Posterior cingulate gyrus (tissue), 11 donors: ENCODE results near the gene TRIO.

ENCODE experiments used
- DNase-seq, 10 donors: peaks; one replicate each; pipeline versions ENCODE4 v3.0.0 to v3.0.0-alpha.2; 2020 to 2021; ENCODE audit warnings: mixed read lengths in 3 of 10
- intact Hi-C: fragments of 100-400 bp; cut with DNase I; formaldehyde crosslinking; loops from one replicate; pipeline ENCODE4 v1.15.1; 2023

The TRIO gene

DNA sequence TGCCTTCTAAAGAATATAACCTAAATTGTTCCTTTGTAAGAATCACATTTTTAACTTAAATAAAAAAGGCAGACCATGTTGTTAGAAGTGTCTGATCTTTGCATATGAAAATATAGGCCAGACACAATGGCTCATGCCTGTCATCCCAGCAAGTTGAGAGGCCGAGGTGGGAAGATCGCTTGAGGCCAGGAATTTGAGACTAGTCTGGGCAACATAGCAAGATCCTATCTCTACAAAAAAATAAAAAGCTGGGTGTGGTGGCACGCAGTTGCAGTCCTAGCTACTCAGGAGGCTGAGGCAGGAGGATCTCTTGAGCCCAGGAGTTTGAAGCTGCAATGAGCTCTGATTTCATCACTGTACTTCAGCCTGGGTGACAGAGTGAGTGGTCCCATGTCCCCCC is 37.3 kb downstream of the TRIO start:
- DNase-seq, result no peak
- intact Hi-C loops, result no loop called here

DNA sequence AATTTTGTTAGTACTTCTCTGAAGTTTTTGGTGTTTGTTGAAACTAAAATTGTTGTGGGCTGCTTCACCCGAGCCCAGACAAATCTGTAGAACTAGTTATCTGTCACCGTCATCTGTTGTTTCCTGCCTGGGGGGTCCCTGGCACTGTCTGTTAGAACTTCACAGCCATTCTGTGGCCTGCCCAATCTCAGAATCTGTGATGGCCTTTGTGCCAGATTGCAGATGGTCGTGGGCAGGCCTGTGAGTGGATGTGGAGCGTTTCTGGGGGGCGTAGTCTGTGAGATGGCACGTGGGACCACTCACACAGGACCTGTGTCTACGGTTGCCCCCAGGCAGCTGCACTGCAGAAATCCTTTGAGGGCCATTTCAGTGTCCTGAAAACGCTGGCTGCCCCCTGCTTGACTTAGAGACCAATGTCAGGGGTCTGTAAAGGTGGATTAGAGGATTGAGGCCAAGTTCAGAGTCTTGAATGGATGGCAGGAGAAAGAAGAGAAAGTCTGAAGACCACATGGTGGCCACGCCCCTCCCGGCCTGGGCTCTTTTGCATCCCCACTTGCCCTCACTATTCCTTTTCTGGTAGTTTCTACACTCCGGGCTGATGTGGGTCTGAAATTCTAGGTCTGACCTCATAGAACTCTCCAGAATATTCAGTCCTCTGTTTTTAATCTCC is 38.3 kb downstream of the TRIO start:
- DNase-seq, result no peak
- intact Hi-C loops, result no loop called here

DNA sequence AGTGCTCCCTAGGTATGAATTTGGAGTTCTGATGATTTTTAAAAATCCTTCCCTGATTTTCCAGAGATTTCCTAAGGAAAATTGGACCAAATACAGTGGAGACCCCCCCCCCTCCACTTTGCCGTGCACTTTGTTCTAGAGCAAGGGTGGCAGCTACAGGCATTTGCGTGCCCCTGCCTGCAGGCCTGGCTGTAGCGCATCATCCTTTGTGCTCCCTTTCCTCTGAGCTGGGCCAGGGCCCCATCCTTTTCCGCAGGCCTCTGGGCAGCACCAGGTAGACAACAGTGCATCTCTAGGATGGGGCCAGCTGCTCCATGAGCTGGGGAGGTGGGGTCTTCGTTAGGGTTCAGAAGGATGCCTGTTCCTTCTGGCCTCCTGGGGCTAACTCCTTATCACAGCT is 39.6 kb downstream of the TRIO start:
- no peak for DNase-seq
- intact Hi-C loops, result no loop called here

DNA sequence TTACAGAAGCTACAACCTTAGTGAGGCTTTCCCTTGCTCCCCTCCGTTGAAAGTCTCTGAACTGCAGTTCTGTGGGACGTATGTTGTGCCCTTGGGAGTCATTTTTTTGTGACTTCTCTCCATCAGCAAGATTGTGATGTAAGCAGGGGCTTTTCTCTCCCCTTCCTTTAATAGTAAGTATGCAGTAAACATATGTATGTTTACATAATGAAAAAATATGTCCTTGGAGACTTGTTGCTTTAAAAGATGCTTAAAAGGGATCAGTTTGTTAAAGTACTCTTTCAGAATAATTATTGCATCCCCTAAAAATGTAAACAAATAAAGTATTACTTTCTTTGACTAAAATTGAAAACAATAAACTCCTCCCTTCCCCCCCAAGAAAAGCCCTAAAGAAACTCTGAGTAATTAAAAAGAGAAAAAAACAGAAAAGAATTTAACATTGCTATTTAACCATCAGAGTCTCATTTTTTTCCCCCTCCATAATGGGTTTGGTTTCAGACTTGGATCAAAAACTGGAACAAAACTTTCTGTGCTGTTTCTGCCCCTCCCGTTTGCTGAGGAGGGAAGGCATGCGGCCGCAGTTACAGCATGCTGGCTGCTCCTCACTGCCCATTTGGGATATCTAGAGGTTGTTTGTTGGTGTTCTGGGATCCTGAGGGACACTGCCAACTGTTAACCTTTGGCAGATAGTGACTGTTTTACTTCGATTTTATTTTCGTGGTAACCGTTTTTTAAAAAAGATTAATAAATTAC is 40.2 kb downstream of the TRIO start:
- intact Hi-C loops, result no loop called here
- DNase-seq, result no peak

DNA sequence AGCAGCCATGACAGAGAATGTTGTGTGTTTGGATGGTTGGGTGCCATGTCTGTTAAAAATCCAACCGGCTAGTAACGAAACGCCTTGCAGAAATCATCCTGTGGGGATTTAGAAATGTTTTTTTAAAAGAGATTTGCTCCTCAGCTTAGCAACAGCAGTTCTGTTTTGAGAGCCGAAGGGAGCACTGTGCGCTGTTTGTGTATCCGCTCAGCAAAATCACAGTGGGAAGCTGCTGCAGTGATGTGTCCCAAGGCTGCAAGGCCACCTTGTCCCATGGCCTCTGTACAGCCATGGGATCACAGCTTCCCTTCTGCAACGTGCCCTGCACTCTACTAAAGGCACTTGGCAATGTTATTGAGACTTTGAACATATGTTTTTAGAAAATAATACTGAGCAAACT is 40.9 kb downstream of the TRIO start:
- intact Hi-C loops, result no loop called here
- DNase-seq, result no peak

DNA sequence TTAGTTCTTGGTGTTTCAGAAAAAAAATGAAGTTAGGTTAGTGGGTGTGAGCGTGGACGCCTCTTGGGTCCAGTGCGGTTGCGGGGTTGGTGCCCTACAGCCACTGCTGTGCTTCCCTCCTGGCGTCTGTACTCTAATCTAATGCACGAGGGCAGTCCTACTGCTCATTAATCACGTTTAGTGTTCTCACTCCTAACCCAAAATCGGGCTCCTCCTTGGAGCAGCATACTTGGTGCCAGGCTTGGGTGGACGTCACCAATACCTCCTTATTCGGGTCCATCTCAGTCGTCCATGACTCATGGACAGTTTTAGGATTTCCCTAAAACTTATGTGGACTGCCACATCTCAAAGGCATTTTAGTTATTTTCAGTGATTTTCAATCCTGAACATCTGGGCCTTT is 41.6 kb downstream of the TRIO start:
- intact Hi-C loops, result no loop called here
- no peak for DNase-seq

DNA sequence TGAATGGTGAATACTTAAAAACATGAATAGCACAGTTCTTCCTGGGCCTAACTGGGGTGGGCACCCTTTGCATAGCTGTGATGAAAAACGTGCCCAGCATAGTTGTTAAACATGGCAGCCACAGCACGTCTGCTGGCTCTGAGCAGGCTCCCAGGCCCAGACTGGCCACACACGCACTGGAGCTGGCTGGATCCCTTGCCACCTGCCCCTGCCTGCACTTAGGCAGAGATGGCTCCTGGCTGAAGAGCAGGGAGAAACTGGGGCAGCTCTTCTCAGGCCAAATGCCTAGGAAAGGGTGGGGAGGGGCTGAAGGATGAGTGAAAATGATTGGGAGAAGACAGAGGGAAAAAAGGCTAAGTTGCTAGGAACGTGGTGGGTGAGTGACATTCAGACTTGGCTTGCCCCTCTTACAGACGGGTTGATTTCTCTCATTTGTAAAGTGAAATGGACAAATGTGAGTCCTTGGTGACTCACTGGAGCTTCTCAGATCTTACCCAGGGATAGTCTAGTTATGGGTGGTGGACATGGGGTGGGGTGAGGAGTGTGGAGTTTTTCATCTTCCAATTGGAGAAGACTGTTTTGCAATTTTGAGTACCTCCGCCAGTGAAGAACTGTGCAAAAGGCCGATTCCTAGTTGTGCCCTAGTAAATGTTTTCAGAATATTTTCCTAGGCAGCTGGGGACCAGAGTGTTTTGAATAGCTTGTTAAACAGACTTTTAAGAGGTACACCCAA is 42.4 kb downstream of the TRIO start:
- peak in 7 of 10 donors; percentile 31 to 88 (median 58) for DNase-seq
- intact Hi-C loops, result no loop called here

DNA sequence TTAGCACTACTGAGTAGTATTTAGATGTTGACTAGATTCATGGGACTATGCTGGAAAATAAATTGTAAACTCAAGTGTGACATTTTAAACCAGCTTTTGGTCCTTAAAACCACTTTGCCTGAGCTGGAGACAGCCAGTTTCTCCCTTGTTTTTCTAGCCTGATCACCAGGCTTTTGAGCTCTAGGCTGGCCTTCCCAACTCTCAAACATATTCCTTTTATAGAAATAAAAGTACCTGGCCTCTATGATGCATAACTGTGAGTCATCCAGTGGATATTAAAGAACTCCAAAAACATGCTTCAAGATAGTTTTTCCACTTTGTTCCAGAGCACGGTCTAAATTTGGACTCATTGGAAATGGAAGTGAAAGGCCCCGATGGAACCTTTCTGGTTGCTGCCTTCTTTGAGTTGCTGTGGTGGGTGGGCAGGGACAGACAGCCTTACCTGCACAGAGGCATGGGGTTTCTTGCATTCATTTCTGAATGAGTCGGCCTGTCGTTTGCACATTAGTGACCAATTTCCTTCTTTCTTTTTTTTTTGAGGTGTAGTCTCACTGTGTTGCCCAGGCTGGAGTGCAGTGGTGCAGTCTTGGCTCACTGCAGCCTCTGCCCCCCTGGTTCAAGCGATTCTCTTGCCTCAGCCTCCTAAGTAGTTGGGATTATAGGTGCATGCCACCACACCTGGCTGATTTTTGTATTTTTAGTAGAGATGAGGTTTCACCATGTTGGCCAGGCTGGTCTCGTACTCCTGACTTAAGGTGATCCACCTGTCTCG is 43.1 kb downstream of the TRIO start:
- intact Hi-C loops, result no loop called here

DNA sequence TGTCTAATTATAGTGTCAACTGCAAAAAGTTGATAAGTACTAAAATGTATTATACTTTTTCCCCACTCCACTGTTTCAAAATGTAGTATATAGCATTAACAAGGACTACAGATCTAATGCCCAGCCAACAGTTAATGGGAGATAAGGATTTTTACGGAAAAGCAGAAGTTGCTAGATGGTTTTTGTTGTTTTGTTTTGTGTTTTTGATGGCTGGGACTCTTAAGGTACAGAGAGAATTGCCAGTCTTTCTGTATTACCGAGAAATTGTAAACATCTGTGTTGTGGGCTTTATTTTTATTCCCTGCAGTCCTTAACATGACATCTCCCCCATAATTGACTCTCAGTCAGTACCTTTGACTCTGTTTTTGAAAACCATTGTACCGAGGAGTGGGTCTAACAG is 44.0 kb downstream of the TRIO start:
- DNase-seq, result no peak
- intact Hi-C loops, result no loop called here

More for the DNA sequence above, 43.1 kb downstream of the TRIO start:
- DNase-seq, result no peak

DNA sequence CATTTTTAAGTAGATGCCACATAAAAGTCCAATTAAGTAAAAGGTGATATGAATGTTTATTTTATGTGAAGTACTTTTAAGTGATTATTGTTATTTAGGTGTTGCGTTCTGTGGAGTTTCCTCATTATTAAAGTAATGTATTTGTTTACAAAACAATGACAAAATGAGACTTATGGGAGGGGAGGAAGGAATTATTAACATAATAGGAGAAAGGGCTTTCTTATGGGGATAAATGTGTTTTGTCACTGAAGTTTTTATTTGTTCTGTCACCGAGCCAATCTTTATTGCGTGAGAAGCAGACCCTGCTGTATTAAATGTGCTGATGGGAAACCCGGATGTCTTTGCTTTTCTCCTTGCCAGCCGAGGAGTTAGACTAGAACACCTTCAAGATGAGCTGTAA is 44.5 kb downstream of the TRIO start:
- intact Hi-C loops, result no loop called here
- no peak for DNase-seq

DNA sequence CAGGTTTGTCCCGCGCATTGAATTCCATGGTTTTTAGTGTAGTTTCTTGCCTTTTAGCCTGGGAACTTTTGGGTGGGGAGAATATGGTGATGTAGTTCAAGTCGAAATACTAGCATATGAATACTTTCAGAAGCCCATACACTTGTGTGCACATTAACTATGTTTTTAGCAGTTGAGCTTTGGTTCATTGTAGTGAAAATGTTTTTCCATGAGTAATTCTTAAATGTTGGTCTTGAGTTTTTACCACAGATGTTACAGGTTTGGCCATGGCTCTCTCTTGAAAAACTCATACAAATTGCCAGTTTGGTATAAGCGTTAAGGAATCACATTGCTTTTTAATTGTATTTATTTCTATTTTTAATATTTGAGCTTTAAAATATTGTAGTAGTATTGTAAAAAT is 45.6 kb downstream of the TRIO start:
- intact Hi-C loops, result no loop called here
- DNase-seq, result no peak

DNA sequence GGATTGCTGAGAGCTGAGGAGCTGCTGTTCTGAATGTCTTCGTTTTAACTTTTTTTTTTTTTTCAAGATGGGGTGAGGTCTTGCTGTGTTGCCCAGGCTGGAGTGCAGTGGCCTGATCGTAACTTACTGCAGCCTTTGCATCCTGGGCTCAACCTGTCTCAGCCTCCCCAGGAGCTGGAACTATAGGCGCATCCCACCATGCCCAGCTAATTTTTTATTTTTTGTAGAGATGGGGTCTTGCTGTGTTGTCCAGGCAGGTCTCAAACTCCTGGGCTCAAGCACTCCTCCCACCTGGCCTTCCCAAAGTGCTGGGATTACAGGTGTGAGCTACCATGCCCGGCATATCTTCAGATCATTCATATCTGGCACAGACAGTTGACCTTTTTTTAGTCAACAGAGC is 46.5 kb downstream of the TRIO start:
- DNase-seq, result no peak
- intact Hi-C loops, result no loop called here

DNA sequence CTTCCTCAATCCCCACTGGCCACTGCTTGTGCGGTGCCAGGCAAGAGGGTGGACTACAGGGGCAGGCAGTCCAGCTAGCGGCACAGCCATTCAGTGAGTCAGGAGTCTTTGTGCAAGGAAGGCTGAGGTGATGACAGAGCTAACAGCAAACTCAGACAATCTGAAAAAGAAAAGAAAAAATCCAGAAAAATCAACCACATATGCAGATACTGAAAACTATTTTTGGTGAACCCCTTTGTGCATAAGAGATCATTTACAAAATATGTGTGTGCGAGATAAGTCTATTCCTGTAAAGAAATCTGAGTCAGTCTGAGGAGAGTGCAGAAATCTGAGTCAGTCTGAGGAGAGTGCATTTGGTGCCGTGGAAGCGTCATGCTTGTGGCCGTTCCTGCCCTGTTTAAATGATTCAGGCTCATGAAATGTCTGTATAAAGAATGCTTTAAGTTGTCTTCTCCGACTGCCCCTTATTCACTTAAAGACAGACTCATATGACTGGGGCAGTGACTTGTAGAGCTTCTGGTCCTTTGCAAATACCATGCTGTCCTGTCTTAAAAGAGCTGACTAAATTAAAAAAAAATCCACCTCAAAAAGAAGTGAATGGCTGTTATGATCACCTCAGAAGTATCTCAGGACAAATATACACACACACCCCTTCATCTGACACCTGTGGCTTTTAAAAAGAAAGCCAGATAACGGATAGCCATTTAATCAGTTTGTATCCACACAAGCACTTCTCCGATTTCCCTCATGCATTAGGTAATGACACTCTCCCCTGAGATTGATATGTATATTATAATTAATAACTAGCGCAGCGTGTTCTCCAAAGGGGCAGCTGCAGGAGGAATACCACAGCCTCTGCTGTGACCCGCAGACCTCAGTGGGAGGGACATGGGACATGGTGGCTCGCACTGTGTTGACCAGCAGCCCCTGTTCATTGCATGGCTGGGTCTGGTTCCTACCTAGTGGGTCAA is 47.3 kb downstream of the TRIO start:
- peak in 4 of 10 donors; percentile 28 to 89 (median 64) for DNase-seq
- intact Hi-C loops, result no loop called here

DNA sequence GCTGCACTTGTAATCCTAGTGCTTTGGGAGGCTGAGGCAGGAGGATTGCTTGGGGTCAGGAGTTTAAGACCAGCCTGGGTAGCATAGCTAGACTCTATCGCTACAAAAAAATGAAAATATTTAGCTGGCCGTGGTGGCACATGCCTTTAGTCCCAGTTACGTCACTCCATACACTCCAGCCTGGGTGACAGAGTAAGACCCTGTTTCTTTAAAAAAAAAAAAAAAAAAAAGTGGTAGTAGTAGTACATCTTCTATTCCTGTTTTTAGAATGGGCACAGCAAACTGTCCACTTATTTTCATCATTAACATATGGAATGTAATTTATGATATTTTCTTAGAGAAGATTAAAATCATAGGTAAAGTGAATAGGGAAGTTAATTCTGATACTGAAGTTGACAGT is 48.2 kb downstream of the TRIO start:
- intact Hi-C loops, result no loop called here
- no peak for DNase-seq

DNA sequence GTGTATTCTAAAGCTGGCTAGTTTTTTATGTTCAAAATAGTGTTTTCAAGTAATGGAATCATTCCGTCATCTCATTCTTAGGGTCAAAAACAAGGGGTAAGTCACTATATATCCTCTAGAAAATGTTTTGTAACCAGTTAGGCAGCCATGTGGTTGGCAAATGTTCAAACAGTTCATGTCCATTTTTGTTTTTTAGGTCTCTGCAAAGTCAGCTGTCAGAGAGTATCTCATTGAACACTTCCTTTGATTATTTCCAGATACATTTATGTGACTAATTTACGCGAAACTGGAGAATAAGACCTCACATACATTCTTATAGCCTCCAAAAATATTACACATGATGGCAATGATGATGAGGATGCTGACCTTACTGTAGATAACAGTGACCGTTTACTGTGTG is 50.4 kb downstream of the TRIO start:
- intact Hi-C loops, result no loop called here
- DNase-seq, result no peak

DNA sequence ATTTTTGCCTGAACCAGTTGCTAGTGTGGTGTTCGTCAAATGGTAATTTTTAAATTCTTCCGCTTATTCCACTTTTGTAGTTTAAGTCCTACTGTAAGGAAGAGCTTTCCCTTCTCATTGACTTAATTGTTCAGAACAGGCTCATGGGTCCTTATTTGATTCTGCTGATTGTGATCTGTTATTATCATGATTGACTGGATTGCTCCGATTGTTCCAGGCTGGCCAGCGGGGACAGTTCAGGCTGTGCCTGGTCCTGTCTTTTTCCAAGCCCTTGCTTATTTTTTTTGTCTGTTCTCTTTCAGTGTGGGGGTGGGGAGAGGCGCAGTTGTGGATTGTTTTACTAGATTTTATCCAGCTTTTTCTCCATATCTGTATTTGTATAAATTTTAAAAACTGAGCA is 52.4 kb downstream of the TRIO start:
- intact Hi-C loops, result no loop called here

DNA sequence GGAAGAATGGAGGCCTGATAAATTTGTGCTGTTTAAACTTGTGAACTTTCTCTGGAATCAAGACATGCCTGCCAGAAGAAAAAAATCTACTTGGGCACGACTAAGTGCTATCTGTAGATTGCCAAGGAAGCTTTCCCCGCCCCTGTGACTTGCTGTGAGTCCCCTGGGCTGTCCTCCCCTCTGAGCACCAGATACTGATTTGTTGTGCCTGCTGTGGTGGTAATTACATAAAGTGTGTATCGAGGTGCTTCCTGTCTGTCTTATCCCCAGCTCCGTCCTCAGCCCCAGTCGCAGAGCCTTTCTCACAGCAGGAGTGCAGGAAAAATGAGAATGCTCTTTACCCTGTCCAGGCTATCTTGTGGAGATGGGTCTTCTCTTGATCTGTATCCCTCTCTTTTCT is 53.9 kb downstream of the TRIO start:
- intact Hi-C loops, result no loop called here
- no peak for DNase-seq

More for the DNA sequence above, 52.4 kb downstream of the TRIO start:
- no peak for DNase-seq

DNA sequence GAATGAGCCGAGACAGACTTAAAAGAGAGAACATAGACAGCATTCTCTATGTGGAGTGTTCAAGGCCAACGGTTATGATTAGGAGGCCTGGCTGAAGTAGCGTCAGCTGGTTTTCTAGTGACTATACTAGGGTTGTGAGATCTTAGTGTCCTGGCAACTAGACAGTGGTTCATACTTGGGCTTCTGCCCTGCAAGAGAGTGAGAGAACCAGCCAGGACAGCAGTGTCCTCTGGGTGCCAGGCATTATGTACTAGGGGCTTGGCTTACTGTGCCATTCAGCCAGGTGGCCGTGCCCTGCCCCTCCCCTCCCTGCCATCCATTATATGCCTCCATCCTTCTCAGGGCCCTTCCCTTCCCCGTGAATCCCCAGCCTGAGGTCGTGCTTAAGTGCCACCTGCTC is 56.8 kb downstream of the TRIO start:
- intact Hi-C loops, result loop anchor here (10.0 kb wide), 1 partner anchor 55 kb away; the partner anchor contains the start of gene TRIO
- no peak for DNase-seq

DNA sequence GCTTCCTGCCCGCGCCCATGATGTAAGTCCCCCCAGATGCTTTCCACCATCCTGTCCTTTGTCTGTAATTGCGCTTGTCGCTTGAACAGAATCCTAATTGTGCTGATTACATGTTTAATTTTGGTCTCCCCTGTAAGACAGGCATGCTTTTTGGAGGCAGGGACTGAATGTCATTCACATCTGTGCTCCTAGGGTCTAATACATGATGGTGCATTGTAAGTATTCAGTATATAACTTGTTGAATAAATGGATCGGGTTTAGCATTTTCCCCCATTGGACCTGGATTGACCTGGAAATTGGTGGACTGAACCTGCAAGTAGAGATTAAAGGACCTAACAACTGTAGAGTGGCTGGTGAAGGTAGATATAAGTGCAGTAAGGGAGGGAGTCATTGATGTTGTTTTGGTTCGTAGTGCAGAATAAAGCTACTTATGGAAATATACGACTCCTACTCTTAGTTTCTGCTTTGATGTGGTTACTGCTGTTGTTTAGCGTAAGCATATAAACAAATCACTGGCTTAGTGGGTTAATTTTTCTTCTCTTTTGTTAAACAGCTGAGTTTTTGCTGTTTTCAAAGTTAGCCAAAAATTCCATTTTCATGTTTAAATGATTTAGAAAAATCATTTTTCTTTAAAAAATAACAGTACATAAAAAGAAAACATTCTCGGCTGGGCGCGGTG is 57.3 kb downstream of the TRIO start:
- DNase-seq, result no peak
- intact Hi-C loops, result loop anchor here (10.0 kb wide), 1 partner anchor 56 kb away; the partner anchor contains the start of gene TRIO
